Neuron (in vitro differentiated cells): ENCODE results near the gene IGSF5.
"Not testable (repeated sequence)": the region's sequence is repeated elsewhere in the genome, so short reads cannot be mapped to it uniquely, and the experiment has no call there.

Experiments used
- H2AFZ ChIP-seq: one replicate; pipeline ENCODE4 v1.6.1; 2013; ENCODE audit warnings: low read depth, mild to moderate bottlenecking, inconsistent platforms, low read length, moderate library complexity
- H3K27me3 ChIP-seq: one replicate; pipeline ENCODE4 v1.6.1; 2013; ENCODE audit warnings: low read length; ENCODE audit not compliant: insufficient read depth
- H3K36me3 ChIP-seq: one replicate; pipeline ENCODE4 v1.6.1; 2013; ENCODE audit warnings: low read length; ENCODE audit not compliant: insufficient read depth
- H3K4me1 ChIP-seq: one replicate; pipeline ENCODE4 v1.6.1; 2013; ENCODE audit warnings: low read length; ENCODE audit not compliant: insufficient read depth
- H3K4me3 ChIP-seq: 2 replicates; pipeline ENCODE4 v1.5.1; 2013; ENCODE audit warnings: mild to moderate bottlenecking, low read length, moderate library complexity
- H3K9me3 ChIP-seq: one replicate; pipeline ENCODE4 v1.6.1; 2013; ENCODE audit warnings: low read length

IGSF5 gene

DNA sequence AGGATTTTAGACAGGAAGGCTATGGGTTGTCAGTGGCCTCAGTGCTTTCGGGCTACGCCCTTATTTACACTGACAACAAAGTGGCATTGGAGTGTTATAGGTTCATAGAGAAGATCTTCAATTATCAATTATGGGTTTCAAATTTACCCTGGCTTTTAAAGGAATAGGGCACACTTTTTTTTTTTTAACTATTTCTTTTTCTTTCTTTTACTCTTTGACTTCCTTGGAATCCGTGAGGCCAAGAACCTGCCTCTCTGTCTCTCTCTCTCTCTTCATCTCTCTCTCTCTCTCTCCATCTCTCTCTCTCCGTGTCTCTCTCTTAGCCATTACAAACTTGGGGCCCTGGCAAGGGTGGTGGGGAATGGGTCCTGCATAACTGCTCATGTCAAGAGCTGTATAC, at the start of gene IGSF5:
TSS of gene IGSF5 (plus strand) at position 301 of the 400 bp plus-strand sequence. CDS start 327 bp downstream, outside the sequence.
- not testable (repeated sequence) for H3K4me3 ChIP-seq, H3K36me3 ChIP-seq, H3K4me1 ChIP-seq, H3K27me3 ChIP-seq, H3K9me3 ChIP-seq, H2AFZ ChIP-seq

DNA sequence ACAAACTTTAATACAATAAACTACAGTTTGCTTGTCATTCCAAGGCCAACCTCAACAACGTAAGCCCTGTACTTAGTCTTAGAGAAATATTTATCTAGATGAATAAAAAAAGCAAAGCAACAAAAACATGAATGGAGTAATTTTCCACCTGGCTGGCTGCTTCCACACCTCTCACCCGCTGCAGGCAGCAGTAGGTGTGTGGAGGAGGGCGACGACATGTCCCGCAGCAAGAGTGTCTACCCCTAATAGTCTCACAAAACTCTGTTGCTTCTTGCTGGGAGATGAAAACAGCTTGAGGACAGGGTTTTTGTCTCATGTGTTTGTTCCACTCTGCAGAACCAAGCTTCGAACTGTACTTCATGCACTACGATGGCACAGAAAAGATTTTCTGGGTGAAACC, 48.8 kb upstream of the IGSF5 start:
- Histone ChIP-seq H3K4me1 (peaks cover 8% of the 10 kb centered on the region), H2AFZ (no peak overlapping the region), H3K4me3 (no peak overlapping the region), H3K36me3 (no peaks in the 10 kb centered on the region), H3K27me3 (no peaks in the 10 kb centered on the region), H3K9me3 (peaks cover 2% of the 10 kb centered on the region)

DNA sequence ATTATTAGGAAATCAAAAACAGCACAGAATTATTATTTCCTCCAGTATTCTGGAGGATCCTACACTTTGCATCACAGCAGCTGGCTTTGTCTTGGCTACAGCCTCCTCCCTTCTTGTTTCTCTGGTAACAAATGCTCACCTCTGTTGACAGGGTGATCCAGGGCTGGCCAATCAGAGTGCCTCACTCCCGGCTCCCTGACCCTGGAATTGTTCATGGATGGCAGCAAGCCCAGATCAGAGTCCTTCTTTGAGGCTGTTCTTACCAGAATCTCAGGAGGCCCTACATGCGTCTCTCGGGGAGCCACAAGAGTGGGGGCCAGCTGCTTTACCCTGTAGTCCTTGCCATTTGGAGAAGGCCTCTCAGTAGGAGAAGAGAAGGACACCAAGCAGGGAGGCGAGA, 48.4 kb upstream of the IGSF5 start:
- peaks cover 2% of the 10 kb centered on the region for H3K9me3 ChIP-seq
- H2AFZ ChIP-seq: no peak overlapping the region
- H3K4me3 ChIP-seq: no peak overlapping the region
- no peaks in the 10 kb centered on the region for H3K36me3 ChIP-seq
- H3K27me3 ChIP-seq: no peaks in the 10 kb centered on the region
- H3K4me1 ChIP-seq: peaks cover 8% of the 10 kb centered on the region

DNA sequence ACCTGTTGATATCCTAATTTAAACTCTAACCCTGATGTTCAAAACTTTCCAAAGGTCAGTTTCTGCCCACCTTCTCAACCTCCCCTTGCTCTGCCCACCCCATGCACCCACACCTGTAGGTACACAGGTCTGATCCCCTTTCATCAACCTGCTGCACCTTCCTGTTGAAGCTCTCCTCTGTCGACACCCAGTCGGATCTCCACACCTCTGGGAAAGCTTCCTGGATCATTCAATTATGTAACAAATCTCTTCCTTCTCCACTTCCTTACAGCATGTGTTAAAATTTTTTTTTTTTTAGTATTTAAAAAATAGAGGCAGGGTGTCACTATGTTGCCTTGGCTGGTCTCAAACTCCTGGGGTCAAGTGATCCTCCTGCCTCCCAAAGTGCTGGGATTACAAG, 44.7 kb upstream of the IGSF5 start:
- Histone ChIP-seq H3K27me3 (no peaks in the 10 kb centered on the region), H3K4me3 (no peak overlapping the region), H3K9me3 (peaks cover 2% of the 10 kb centered on the region), H3K4me1 (peaks cover 8% of the 10 kb centered on the region), H2AFZ (no peak overlapping the region), H3K36me3 (no peaks in the 10 kb centered on the region)

DNA sequence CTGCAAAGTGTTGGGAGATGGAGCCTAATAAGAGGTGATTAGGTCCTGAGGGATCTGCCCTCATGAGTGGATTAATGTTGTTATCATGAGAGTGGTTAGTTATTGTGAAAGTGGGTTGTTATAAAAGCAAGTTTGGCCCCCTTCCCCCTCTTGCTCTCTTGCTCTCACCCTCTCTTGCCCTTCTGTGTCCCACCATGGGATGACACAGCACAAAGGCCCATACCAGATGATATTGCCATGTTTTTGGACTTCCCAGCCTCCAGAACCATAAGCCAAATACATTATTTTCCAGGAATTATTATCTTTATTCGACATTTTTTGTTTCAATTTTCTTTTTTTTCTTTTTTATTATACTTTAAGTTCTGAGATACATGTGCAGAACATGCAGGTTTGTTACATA, 41.4 kb upstream of the IGSF5 start:
- Histone ChIP-seq H3K4me1 (no peaks in the 10 kb centered on the region), H3K36me3 (no peaks in the 10 kb centered on the region), H2AFZ (no peak overlapping the region), H3K9me3 (no peaks in the 10 kb centered on the region), H3K4me3 (no peak overlapping the region), H3K27me3 (no peaks in the 10 kb centered on the region)

DNA sequence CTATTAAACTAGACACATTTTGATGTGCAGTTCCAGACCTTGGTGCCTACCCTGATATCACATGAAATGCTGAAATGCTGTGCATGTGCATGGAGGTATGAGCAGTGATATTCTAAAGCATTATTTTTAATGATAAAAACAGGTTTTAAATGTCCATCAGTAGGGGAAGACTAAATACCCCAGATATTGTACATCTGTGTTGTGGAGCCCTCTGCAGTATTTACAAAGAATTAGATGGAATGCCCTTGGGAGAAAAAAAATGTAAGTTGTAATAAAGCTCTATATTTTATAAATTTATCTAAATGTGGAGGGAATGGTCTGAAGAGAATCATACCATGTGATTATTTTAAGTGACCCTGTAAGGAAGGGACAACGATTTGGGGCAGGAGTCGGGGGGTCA, 39.1 kb upstream of the IGSF5 start:
- Histone ChIP-seq H3K4me3 (no peak overlapping the region), H2AFZ (no peak overlapping the region), H3K4me1 (no peaks in the 10 kb centered on the region), H3K27me3 (no peaks in the 10 kb centered on the region), H3K9me3 (no peaks in the 10 kb centered on the region), H3K36me3 (no peaks in the 10 kb centered on the region)

DNA sequence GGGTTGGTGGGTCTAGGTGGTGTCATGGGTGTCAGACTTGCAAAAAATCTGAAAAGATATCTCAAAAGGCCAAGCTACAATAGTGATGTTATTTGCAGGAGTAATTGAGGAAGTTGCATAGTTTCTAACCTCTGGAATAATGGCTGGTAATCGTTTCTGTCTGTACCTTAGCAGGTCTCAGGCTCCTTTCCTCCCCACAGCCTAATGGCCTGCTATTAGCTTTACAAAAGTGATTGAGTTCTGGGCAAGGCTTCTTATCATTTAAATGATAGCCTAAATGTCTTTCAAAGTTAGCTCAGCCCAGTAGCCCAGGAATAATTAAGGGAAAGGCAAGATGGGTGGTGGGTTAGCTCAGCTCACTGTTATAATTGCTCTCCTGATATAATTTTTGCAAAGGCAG, 37.7 kb upstream of the IGSF5 start:
- Histone ChIP-seq H3K36me3 (no peaks in the 10 kb centered on the region), H2AFZ (no peak overlapping the region), H3K27me3 (no peaks in the 10 kb centered on the region)

DNA sequence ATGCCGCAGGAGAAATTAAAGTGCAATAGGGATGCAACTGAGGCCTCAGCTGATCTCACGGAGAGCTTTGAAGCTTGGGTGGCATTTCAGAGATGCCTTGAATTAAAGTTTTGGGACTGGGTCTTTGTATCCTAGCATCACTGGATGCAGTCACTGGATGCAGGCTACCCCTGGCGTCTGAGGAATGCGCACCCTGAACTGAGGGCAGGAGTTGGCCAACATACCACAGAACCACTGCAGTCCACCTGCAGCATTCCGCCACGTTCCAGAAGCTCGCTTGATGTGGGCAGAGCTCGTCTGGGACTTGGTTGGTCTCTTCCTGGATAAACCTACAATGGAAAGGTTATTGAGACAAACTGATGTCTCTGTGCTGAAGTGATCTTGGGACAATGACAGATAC, 34.1 kb upstream of the IGSF5 start:
- Histone ChIP-seq H3K36me3 (no peaks in the 10 kb centered on the region), H2AFZ (no peak overlapping the region), H3K9me3 (no peaks in the 10 kb centered on the region), H3K27me3 (no peaks in the 10 kb centered on the region), H3K4me3 (no peak overlapping the region), H3K4me1 (no peaks in the 10 kb centered on the region)

More for the DNA sequence above, 37.7 kb upstream of the IGSF5 start:
- Histone ChIP-seq H3K9me3 (no peaks in the 10 kb centered on the region), H3K4me3 (no peak overlapping the region), H3K4me1 (no peaks in the 10 kb centered on the region)

DNA sequence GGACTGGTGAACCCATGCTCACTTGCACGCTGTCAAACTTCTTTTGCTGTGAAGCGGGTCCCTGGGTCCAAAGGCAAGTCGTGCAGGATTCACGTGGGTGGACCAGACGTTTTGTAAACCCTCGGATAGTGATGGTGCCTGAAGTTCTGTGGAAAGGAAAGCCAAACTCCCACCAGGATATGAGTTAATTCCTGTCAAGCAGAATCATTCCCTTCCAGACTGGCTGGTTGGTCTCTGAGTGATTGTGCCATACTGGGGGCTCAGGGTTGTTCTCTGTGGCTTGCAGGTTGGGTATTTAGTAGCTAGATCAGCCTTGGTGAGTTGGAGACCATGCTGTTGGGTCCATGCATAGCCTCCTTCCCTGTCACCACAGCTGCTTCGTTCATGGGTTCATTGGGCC, 32.7 kb upstream of the IGSF5 start:
- no peak overlapping the region for H2AFZ ChIP-seq
- H3K36me3 ChIP-seq: no peaks in the 10 kb centered on the region
- H3K9me3 ChIP-seq: no peaks in the 10 kb centered on the region
- H3K4me1 ChIP-seq: no peaks in the 10 kb centered on the region
- no peak overlapping the region for H3K4me3 ChIP-seq
- no peaks in the 10 kb centered on the region for H3K27me3 ChIP-seq

DNA sequence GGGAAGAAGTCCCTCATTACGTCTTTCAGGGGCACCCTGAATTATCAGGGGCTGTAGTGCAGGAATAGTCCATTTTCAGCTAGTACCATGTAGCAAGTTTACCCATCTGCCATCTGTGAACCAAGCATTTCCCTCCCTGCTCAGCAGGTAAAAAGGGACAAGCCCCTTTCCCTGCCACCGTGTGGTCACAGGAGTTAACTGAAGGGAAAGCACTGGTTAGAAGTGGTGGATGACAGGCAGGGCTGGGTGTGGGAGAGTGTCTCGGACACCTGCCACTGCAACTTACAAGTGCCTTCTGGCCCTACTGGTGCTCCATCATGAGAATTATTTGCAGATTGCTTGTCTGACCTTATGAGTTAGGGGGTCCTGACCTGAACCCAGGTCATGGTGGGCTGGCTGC, 32.0 kb upstream of the IGSF5 start:
- H3K9me3 ChIP-seq: no peaks in the 10 kb centered on the region
- no peaks in the 10 kb centered on the region for H3K36me3 ChIP-seq
- H3K4me1 ChIP-seq: no peaks in the 10 kb centered on the region
- H2AFZ ChIP-seq: no peak overlapping the region
- H3K27me3 ChIP-seq: no peaks in the 10 kb centered on the region
- H3K4me3 ChIP-seq: no peak overlapping the region

DNA sequence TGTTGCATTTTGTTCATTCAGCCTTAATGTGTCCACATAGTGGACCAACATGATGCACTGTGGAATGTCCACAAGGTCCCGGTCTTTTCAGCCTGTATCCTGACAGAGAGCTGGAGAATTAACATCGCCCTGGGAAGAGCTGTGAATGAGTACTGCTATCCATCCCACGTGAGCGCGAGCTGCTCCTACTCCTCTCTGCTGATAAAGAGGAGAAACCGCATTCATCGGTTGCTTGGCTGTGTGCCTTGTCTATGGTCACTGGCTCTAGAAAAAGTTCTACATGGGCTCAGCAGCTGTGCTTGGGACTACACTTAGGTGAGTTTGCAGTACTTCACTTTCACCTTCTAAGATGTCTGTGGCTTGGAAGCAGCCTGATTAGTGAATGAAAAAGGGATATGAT, 31.1 kb upstream of the IGSF5 start:
- H3K36me3 ChIP-seq: no peaks in the 10 kb centered on the region
- no peaks in the 10 kb centered on the region for H3K4me1 ChIP-seq
- H2AFZ ChIP-seq: no peak overlapping the region
- H3K27me3 ChIP-seq: no peaks in the 10 kb centered on the region
- H3K4me3 ChIP-seq: no peak overlapping the region
- H3K9me3 ChIP-seq: no peaks in the 10 kb centered on the region

DNA sequence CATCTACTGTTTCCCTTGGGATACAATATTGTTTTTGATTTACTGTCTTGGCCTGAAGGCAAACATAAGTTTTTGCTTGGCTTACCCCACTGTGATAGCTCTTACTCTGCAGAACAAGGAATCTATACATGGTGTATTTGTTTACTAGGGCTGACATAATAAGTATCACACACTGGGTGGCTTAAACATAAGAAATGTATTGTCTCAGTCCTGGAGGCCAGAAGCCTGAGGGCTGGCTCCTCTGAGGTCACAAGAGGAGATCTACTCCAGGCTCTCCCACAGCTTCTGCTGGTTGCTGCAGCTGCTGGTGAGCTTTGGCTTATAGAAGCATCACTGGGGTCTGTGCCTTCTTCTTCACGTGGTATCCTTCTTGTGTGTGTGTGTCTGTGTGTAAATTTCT, 30.7 kb upstream of the IGSF5 start:
- no peaks in the 10 kb centered on the region for H3K36me3 ChIP-seq
- H3K9me3 ChIP-seq: no peaks in the 10 kb centered on the region
- H3K27me3 ChIP-seq: no peaks in the 10 kb centered on the region
- H3K4me3 ChIP-seq: no peak overlapping the region
- no peaks in the 10 kb centered on the region for H3K4me1 ChIP-seq
- no peak overlapping the region for H2AFZ ChIP-seq

DNA sequence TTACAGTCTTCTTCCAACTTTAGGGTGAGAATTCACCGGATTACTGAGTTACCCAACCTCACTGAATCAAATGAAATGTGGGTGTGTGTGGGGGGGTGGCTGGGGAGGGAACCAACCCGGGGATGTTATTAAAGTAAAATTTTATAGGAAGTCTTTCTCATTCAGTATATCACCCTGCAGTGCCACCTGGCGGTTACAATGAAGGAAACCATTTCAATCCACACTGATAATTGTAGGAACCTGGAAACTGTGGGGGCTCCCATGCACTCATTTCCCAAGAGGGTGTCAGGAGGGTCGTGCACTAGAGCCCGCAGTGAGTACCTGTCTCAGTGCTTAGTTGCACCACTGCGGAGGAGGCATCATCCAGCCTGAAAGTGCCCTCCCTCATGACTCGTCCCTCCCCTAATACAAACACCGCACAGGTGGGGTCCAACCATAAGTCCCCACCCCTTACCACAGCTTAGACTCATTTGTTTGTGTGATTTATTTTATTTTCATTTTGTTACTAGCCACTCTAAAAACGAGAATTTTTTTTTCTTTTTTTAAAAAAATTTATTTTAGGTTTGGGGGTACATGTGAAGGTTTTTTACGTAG, 29.1 kb upstream of the IGSF5 start:
- H3K27me3 ChIP-seq: no peaks in the 10 kb centered on the region
- no peak overlapping the region for H2AFZ ChIP-seq
- H3K36me3 ChIP-seq: no peaks in the 10 kb centered on the region
- H3K9me3 ChIP-seq: no peaks in the 10 kb centered on the region
- H3K4me3 ChIP-seq: no peak overlapping the region
- H3K4me1 ChIP-seq: no peaks in the 10 kb centered on the region

DNA sequence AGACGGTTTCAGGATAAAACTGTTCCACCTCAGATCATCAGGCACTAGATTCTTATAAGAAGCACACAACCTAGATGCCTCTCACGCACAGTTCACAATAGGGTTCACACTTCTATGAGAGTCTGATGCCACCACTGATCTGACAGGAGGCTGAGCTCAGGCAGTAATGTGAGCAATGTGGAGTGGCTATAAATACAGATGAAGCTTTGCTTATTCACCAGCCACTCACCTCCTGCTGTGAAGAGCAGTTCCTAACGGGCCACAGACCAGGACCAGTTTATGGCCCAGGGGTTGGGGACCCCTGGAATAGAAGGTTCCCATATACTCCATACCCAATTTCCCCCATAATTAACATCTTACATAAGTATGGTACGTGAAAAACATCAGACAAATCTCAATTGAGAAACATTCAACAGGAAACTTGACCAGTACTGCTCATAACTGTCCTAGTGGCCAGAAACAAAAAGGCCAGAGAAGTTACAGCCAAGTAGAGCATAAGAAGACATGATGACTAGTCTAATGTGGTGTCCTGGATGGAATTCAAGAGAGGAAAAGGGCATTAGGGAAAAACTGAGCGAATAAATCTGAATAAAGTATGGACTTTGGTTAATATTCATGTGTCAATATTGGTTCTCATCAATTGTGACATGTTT, 24.7 kb upstream of the IGSF5 start:
- Histone ChIP-seq H2AFZ (no peak overlapping the region), H3K9me3 (no peaks in the 10 kb centered on the region), H3K27me3 (no peaks in the 10 kb centered on the region), H3K4me1 (no peaks in the 10 kb centered on the region), H3K4me3 (no peak overlapping the region), H3K36me3 (no peaks in the 10 kb centered on the region)
